Neutrophil (primary cell): Measurements from ENCODE around the gene GSG1L.
A peak's percentile ranks its signal among the peaks of the same experiment; 100 is the strongest.

ENCODE experiments used
- H3K27ac ChIP-seq: fragments of 200-600 bp; sonication (generic); 2 replicates; pipeline ENCODE4 v1.5.1; 2016; ENCODE audit warnings: mild to moderate bottlenecking, moderate library complexity
- H3K27me3 ChIP-seq: fragments of 200-600 bp; sonication (generic); 2 replicates; pipeline ENCODE4 v1.6.0; 2016; ENCODE audit warnings: mild to moderate bottlenecking
- H3K36me3 ChIP-seq: fragments of 200-600 bp; sonication (generic); 2 replicates; pipeline ENCODE4 v1.5.1; 2017
- H3K4me1 ChIP-seq, 2 experiments: fragments of 200-600 bp in 1 of 2; sonication (generic) in 1 of 2; 1 replicate in 1 of 2; 2 replicates in 1 of 2; pipeline versions ENCODE4 v1.5.1 to v1.6.1; 2013 to 2016; ENCODE audit warnings: low read depth in 1 of 2, low read length in 1 of 2, mild to moderate bottlenecking in 1 of 2, moderate library complexity in 1 of 2; ENCODE audit not compliant: control insufficient read depth in 1 of 2, insufficient read depth in 1 of 2
- H3K4me3 ChIP-seq, 2 experiments: fragments of 200-600 bp in 1 of 2; sonication (generic) in 1 of 2; 1 replicate in 1 of 2; 2 replicates in 1 of 2; pipeline ENCODE4 v1.5.1; 2013 to 2016; ENCODE audit warnings: low read depth in 1 of 2, low read length in 1 of 2, mild to moderate bottlenecking in 1 of 2, moderate library complexity in 1 of 2
- H3K9me3 ChIP-seq: fragments of 200-600 bp; sonication (generic); 2 replicates; pipeline ENCODE4 v1.5.1; 2016
- CTCF ChIP-seq: fragments of 200-600 bp; sonication (generic); IDR thresholded peaks from 2 replicates; pipeline ENCODE4 v1.5.1; 2016; ENCODE audit warnings: antibody characterized with exemption

GSG1L gene

GRCh38 chr16:28063591-28064061 lies at the start of gene GSG1L:
Gene GSG1L (minus strand): TSS chr16:28063714. CDS start chr16:28063424, 290 bp downstream.
- H3K27me3 ChIP-seq, result peaks cover 84% of the 10 kb centered on the region
- no peak within 1 kb of the TSS for H3K27ac ChIP-seq
- H3K36me3 ChIP-seq, result no peaks in the 10 kb centered on the region
- no peak within 1 kb of the TSS for H3K4me3 ChIP-seq
- H3K9me3 ChIP-seq, result no peaks in the 10 kb centered on the region
- H3K4me1 ChIP-seq, result peaks cover 0 to 7% of the 10 kb centered on the region in 2 experiments
- no peak for TF ChIP-seq CTCF

- peaks cover 33 to 34% of the 10 kb centered on the region in 2 experiments for H3K4me1 ChIP-seq
- peaks cover 4% of the 10 kb centered on the region for H3K9me3 ChIP-seq
- no peaks in the 10 kb centered on the region for H3K27me3 ChIP-seq
- peak overlapping the region; percentile 87 for H3K27ac ChIP-seq
- TF ChIP-seq CTCF, result no peak
- peaks cover 100% of the 10 kb centered on the region for H3K36me3 ChIP-seq
- H3K4me3 ChIP-seq, result no peak overlapping the region
Measured at GRCh38 chr16:28112908-28113307, 49.4 kb upstream of the GSG1L start.

- peak overlapping the region; percentile 87 for H3K27ac ChIP-seq
- no peaks in the 10 kb centered on the region for H3K9me3 ChIP-seq
- no peak for TF ChIP-seq CTCF
- no peaks in the 10 kb centered on the region for H3K27me3 ChIP-seq
- H3K4me1 ChIP-seq, result peaks cover 33 to 34% of the 10 kb centered on the region in 2 experiments
- H3K36me3 ChIP-seq, result peaks cover 100% of the 10 kb centered on the region
- H3K4me3 ChIP-seq, result peak overlapping the region in 1 of 2 experiments; percentile 33
Measured at GRCh38 chr16:28110977-28111376, 47.5 kb upstream of the GSG1L start.

- peak overlapping the region; percentile 87 for H3K27ac ChIP-seq
- peak overlapping the region in 1 of 2 experiments; percentile 33 for H3K4me3 ChIP-seq
- peaks cover 100% of the 10 kb centered on the region for H3K36me3 ChIP-seq
- peaks cover 33 to 34% of the 10 kb centered on the region in 2 experiments for H3K4me1 ChIP-seq
- no peak for TF ChIP-seq CTCF
- no peaks in the 10 kb centered on the region for H3K9me3 ChIP-seq
- no peaks in the 10 kb centered on the region for H3K27me3 ChIP-seq
Measured at GRCh38 chr16:28110479-28110878, 47.0 kb upstream of the GSG1L start.

- no peaks in the 10 kb centered on the region for H3K9me3 ChIP-seq
- peak overlapping the region in 1 of 2 experiments; percentile 33 for H3K4me3 ChIP-seq
- H3K27ac ChIP-seq, result peak overlapping the region; percentile 87
- H3K36me3 ChIP-seq, result peaks cover 100% of the 10 kb centered on the region
- H3K27me3 ChIP-seq, result no peaks in the 10 kb centered on the region
- peaks cover 33 to 34% of the 10 kb centered on the region in 2 experiments for H3K4me1 ChIP-seq
- TF ChIP-seq CTCF, result no peak
Measured at GRCh38 chr16:28110074-28110473, 46.6 kb upstream of the GSG1L start.
